ENCODE measurements around the gene YPEL2. TPM values are rescaled to one million over a fixed set of nuclear protein-coding genes. Genes with fewer than 3 reads are reported as not detected.

The YPEL2 gene
- total and polyA plus RNA-seq, 2 of the 13 experiments (the other 11 are each of a cell fraction or from before 2014, with no cell fraction given), result 8.5 to 21.1 TPM

- TF ChIP-seq, protein P1, sequence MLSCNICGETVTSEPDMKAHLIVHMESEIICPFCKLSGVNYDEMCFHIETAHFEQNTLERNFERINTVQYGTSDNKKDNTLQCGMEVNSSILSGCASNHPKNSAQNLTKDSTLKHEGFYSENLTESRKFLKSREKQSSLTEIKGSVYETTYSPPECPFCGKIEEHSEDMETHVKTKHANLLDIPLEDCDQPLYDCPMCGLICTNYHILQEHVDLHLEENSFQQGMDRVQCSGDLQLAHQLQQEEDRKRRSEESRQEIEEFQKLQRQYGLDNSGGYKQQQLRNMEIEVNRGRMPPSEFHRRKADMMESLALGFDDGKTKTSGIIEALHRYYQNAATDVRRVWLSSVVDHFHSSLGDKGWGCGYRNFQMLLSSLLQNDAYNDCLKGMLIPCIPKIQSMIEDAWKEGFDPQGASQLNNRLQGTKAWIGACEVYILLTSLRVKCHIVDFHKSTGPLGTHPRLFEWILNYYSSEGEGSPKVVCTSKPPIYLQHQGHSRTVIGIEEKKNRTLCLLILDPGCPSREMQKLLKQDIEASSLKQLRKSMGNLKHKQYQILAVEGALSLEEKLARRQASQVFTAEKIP (CRISPR knock-in tag; IDR thresholded peaks at IDR 0.05; ENCODE audit: borderline replicate concordance), result no peak
- peak; percentile 59; the same call in 1 of the 2 replicates for TF ChIP-seq ATF7-NPFF (CRISPR knock-in tag; IDR thresholded peaks at IDR 0.05; ENCODE audit: low read depth)
- TF ChIP-seq TFE3 (CRISPR knock-in tag; IDR thresholded peaks at IDR 0.05), result 0 out of 2 replicates have a peak, but pooled peaks have one; percentile 4
- TF ChIP-seq ZSCAN9 (CRISPR knock-in tag; IDR thresholded peaks at IDR 0.05; ENCODE audit: borderline replicate concordance), result no peak
- no peak for TF ChIP-seq RAD51 (IDR thresholded peaks at IDR 0.05; ENCODE audit: borderline replicate concordance)
- no peak for TF ChIP-seq HES4 (CRISPR knock-in tag; IDR thresholded peaks at IDR 0.05; ENCODE audit: borderline replicate concordance)
- TF ChIP-seq, protein P2, sequence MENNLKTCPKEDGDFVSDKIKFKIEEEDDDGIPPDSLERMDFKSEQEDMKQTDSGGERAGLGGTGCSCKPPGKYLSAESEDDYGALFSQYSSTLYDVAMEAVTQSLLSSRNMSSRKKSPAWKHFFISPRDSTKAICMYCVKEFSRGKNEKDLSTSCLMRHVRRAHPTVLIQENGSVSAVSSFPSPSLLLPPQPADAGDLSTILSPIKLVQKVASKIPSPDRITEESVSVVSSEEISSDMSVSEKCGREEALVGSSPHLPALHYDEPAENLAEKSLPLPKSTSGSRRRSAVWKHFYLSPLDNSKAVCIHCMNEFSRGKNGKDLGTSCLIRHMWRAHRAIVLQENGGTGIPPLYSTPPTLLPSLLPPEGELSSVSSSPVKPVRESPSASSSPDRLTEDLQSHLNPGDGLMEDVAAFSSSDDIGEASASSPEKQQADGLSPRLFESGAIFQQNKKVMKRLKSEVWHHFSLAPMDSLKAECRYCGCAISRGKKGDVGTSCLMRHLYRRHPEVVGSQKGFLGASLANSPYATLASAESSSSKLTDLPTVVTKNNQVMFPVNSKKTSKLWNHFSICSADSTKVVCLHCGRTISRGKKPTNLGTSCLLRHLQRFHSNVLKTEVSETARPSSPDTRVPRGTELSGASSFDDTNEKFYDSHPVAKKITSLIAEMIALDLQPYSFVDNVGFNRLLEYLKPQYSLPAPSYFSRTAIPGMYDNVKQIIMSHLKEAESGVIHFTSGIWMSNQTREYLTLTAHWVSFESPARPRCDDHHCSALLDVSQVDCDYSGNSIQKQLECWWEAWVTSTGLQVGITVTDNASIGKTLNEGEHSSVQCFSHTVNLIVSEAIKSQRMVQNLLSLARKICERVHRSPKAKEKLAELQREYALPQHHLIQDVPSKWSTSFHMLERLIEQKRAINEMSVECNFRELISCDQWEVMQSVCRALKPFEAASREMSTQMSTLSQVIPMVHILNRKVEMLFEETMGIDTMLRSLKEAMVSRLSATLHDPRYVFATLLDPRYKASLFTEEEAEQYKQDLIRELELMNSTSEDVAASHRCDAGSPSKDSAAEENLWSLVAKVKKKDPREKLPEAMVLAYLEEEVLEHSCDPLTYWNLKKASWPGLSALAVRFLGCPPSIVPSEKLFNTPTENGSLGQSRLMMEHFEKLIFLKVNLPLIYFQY (CRISPR knock-in tag; IDR thresholded peaks at IDR 0.05; ENCODE audit: borderline replicate concordance), result no peak
- TF ChIP-seq SALL1 (CRISPR knock-in tag; IDR thresholded peaks at IDR 0.05), result peak; percentile 58; the same call in 1 of the 2 replicates
- TF ChIP-seq SKIL (CRISPR knock-in tag; IDR thresholded peaks at IDR 0.05; ENCODE audit: borderline replicate concordance), result no peak
- TF ChIP-seq ZNF670 (CRISPR knock-in tag; IDR thresholded peaks at IDR 0.05; ENCODE audit: borderline replicate concordance), result peak; percentile 69
- TF ChIP-seq ZNF589 (CRISPR knock-in tag; conservative IDR thresholded peaks at IDR 0.05), result no peak
- peak; percentile 27; the same call in 1 of the 2 replicates for TF ChIP-seq MYC (CRISPR knock-in tag; IDR thresholded peaks at IDR 0.05; ENCODE audit: borderline replicate concordance)
- no peak for TF ChIP-seq RCOR2 (CRISPR knock-in tag; IDR thresholded peaks at IDR 0.05)
- TF ChIP-seq ETS1 (CRISPR knock-in tag; IDR thresholded peaks at IDR 0.05), result 0 out of 2 replicates have a peak, but pooled peaks have one; percentile 60
- TF ChIP-seq ZBTB38 (CRISPR knock-in tag; IDR thresholded peaks at IDR 0.05), result no peak; the same call in 1 of the 2 replicates
- TF ChIP-seq ZFAT (CRISPR knock-in tag; conservative IDR thresholded peaks at IDR 0.05), result 0 out of 2 replicates have a peak, but pooled peaks have one; percentile 16
- TF ChIP-seq POLR2A (IDR thresholded peaks at IDR 0.05; ENCODE audit: insufficient read depth in 1 of 2, low read depth in 2 of 2, low read length in 2 of 2), result no peak
Observed at GRCh38 chr17:59331929-59332748, 684 bp downstream of the YPEL2 start (continued).
